ENCODE results near the gene CAMLG.
A peak's percentile ranks its signal among the peaks of the same experiment; 100 is the strongest.

The CAMLG gene

DNA sequence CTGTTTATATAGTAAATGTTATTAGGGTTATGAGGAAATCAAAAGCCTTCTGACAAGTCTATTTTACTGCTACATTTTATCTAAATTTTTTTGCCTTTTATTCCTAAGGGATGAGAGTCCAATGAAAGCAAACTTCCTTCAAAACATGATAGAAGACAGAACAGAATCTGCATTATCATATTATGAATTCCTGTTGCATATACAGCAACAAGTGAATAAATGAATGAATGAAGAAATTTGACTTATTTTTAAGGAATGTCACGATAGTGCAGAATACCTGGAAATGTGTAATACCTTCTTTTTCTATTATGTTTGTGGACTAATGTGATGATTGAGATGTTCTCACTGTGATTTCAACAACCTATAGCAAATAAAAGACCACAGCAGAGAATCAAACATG, 13.5 kb upstream of the CAMLG start:
- no peak for DNase-seq (ENCODE audit: extremely low read depth, insufficient read length)
- TF ChIP-seq, protein P1, sequence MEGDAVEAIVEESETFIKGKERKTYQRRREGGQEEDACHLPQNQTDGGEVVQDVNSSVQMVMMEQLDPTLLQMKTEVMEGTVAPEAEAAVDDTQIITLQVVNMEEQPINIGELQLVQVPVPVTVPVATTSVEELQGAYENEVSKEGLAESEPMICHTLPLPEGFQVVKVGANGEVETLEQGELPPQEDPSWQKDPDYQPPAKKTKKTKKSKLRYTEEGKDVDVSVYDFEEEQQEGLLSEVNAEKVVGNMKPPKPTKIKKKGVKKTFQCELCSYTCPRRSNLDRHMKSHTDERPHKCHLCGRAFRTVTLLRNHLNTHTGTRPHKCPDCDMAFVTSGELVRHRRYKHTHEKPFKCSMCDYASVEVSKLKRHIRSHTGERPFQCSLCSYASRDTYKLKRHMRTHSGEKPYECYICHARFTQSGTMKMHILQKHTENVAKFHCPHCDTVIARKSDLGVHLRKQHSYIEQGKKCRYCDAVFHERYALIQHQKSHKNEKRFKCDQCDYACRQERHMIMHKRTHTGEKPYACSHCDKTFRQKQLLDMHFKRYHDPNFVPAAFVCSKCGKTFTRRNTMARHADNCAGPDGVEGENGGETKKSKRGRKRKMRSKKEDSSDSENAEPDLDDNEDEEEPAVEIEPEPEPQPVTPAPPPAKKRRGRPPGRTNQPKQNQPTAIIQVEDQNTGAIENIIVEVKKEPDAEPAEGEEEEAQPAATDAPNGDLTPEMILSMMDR (IDR thresholded peaks at IDR 0.05; ENCODE audit: insufficient read depth, low read length, poor library complexity, severe bottlenecking) = no peak
- Histone ChIP-seq H3K27me3 (replicated peaks; ENCODE audit: control insufficient read depth, insufficient read depth, low read length) (no peaks in the 10 kb centered on the region), H3K4me3 (replicated peaks; ENCODE audit: low read depth, low read length) (no peak overlapping the region), H3K36me3 (ENCODE audit: control insufficient read depth, insufficient read depth, low read length) (peaks cover 9% of the 10 kb centered on the region)

DNA sequence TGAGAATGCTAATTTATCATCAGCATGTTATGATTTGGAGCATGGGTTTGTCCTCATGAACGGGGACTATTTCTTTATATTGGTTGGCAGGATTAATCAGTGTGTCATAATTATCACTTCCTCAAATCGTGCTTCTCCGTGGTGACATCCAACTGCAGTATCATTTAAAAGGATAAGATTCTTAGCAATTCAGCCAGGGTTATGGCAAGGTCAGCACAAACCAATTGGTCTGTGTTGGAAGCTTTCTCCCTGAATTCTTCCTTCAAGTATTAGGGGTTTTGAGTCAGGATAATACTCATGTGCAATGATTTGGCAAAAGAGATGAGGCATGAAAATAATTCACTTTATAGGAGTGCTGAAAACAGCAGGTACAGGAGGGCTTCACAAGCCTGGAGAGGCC, 5.5 kb upstream of the CAMLG start:
- H3K36me3 ChIP-seq (ENCODE audit: control insufficient read depth, insufficient read depth, low read length) = no peaks in the 10 kb centered on the region
- no peak for DNase-seq (ENCODE audit: extremely low read depth, insufficient read length)
- no peak overlapping the region for H3K4me3 ChIP-seq (replicated peaks; ENCODE audit: low read depth, low read length)
- no peaks in the 10 kb centered on the region for H3K27me3 ChIP-seq (replicated peaks; ENCODE audit: control insufficient read depth, insufficient read depth, low read length)
- TF ChIP-seq, protein P1 (IDR thresholded peaks at IDR 0.05; ENCODE audit: insufficient read depth, low read length, poor library complexity, severe bottlenecking) = no peak

DNA sequence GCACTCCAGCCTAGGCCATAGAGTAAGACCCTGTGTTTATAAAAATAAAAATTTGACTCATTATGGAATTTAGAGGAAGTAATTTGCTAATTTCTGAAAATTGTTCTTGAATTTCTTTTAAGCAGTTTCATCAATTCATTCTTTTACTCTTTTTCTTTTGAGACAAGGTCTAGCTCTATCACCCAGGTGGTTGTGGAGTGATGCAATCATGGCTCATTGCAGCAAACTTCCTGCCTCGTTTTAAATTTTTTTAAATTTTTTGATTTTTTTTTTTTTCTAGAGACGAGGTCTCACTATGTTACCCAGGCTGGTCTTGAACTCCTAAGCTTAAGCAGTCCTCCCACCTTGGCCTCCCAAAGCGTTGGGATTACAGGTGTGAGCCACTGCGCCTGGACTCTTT, 3.1 kb upstream of the CAMLG start:
- Histone ChIP-seq H3K36me3 (ENCODE audit: control insufficient read depth, insufficient read depth, low read length) (no peaks in the 10 kb centered on the region), H3K27me3 (replicated peaks; ENCODE audit: control insufficient read depth, insufficient read depth, low read length) (no peaks in the 10 kb centered on the region), H3K4me3 (replicated peaks; ENCODE audit: low read depth, low read length) (no peak overlapping the region)
- TF ChIP-seq, protein P1 (IDR thresholded peaks at IDR 0.05; ENCODE audit: insufficient read depth, low read length, poor library complexity, severe bottlenecking) = no peak
- DNase-seq (ENCODE audit: extremely low read depth, insufficient read length) = no peak

DNA sequence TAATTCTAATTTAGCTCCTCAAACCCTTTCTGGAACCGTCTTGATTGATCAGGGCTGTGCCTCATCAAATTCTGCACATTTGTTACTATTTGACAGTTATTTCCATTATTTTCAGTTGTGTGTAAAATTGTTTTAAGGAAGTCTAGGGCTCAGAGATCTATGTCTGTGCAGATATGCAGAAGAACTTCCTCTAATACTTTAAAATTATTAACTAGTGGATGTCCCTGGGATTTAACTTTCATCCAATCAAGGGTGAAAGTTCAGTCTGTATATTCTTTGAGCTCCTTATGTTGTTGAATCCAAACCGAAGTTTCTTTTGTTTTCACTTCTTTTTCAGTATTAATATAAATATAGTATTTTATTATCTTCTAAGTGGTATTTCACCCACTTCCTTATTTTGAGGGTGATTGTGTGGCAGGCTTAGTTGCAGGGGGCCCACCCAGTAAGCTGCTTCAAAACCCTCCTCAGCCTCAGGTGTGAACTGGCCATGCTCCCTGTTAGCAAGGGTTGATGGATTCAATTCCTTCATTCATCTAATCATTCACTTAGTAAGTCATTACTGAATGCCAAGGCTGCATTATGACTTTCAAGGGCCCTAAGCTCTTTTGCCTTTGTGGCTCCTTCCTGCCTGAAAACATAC, 2.1 kb upstream of the CAMLG start:
- no peak overlapping the region for H3K4me3 ChIP-seq (replicated peaks; ENCODE audit: low read depth, low read length)
- H3K36me3 ChIP-seq (ENCODE audit: control insufficient read depth, insufficient read depth, low read length) = peaks cover 1% of the 10 kb centered on the region; the same call in 1 of the 2 replicates
- TF ChIP-seq, protein P1 (IDR thresholded peaks at IDR 0.05; ENCODE audit: insufficient read depth, low read length, poor library complexity, severe bottlenecking) = no peak
- no peaks in the 10 kb centered on the region for H3K27me3 ChIP-seq (replicated peaks; ENCODE audit: control insufficient read depth, insufficient read depth, low read length)
- DNase-seq (ENCODE audit: extremely low read depth, insufficient read length) = no peak

DNA sequence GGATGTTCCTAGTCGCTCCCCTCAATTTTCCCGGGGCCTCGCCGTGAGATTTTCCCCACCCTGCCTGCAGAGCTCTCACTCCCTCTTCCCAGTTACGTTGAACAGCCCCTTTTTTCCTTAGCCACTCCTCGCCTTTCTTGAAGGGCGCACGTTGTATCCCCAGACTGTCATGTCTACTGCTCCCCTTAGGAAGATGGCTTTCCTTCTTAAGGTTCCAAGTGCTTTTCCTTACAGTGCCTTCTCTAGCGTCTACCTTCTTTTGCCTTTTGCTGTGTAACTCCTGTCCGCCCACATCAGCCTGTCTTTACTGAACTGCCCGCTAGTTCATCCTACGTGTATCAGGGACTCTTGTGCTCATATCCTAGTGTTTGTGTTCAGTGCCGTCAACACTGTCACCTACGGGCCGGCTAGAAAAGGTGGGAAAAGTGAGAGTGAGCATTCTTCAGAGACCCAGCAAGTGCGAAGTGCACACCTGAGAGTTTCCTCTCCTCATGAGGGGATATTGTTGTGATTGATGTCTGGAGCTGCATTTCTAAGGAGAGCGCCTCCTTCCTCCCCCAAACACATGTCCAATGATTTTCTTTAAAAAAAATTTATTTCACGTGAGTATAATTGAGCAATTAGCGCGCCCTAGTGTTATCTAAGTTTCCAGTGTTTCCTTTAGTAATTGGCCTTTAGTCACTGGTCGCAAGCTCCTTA, 764 bp downstream of the CAMLG start:
- H3K36me3 ChIP-seq (ENCODE audit: control insufficient read depth, insufficient read depth, low read length) = peaks cover 1% of the 10 kb centered on the region
- H3K27me3 ChIP-seq (replicated peaks; ENCODE audit: control insufficient read depth, insufficient read depth, low read length) = no peaks in the 10 kb centered on the region
- peak overlapping the region; percentile 99 for H3K4me3 ChIP-seq (replicated peaks; ENCODE audit: low read depth, low read length)
- TF ChIP-seq, protein P1 (IDR thresholded peaks at IDR 0.05; ENCODE audit: insufficient read depth, low read length, poor library complexity, severe bottlenecking) = no peak
- DNase-seq (ENCODE audit: extremely low read depth, insufficient read length) = peak; percentile 20
